Uterus (tissue), 4 donors: Measurements from ENCODE around the gene NLRP6. TPM values are rescaled to one million over a fixed set of nuclear protein-coding genes. Genes with fewer than 3 reads are reported as not detected.
"Not testable (repeated sequence)": the region's sequence is repeated elsewhere in the genome, so short reads cannot be mapped to it uniquely, and the experiment has no call there.

Experiments used
- DNase-seq, 2 donors: peaks; one replicate each; pipeline ENCODE4 v3.0.0-alpha.2; 2019 to 2020
- H3K27ac ChIP-seq, 2 donors: fragments of 200-600 bp; sonication (generic); 1 replicate in 1 of 2; 2 replicates in 1 of 2; pipeline ENCODE4 v1.5.1; 2016 to 2018
- H3K27me3 ChIP-seq, 2 donors: fragments of 200-600 bp; sonication (generic); one replicate each; pipeline ENCODE4 v1.5.1; 2018 to 2019; ENCODE audit warnings: control low read depth in 1 of 2
- H3K36me3 ChIP-seq, 2 donors: fragments of 200-600 bp; sonication (generic); one replicate each; pipeline ENCODE4 v1.5.1; 2019; ENCODE audit warnings: control low read depth in 1 of 2
- H3K4me1 ChIP-seq, 2 donors: fragments of 200-600 bp; sonication (generic); one replicate each; pipeline ENCODE4 v1.5.1; 2018 to 2019; ENCODE audit warnings: control low read depth in 1 of 2
- H3K4me3 ChIP-seq, 2 donors: fragments of 200-600 bp; sonication (generic); 1 replicate in 1 of 2; 2 replicates in 1 of 2; pipeline ENCODE4 v1.5.1; 2018 to 2019; ENCODE audit warnings: mild to moderate bottlenecking in 1 of 2
- H3K9me3 ChIP-seq, 2 donors: fragments of 200-600 bp; sonication (generic); one replicate each; pipeline ENCODE4 v1.5.1; 2019; ENCODE audit warnings: control low read depth in 1 of 2
- POLR2A ChIP-seq, 2 donors: fragments of 450-650 bp; IDR thresholded peaks; one replicate each; pipeline ENCODE4 v1.6.1; 2016; ENCODE audit warnings: antibody characterized with exemption in 2 of 2, mild to moderate bottlenecking in 1 of 2, moderate library complexity in 1 of 2
- intact Hi-C: fragments of 100-400 bp; cut with DNase I; formaldehyde crosslinking; loops from one replicate; pipeline ENCODE4 v1.15.1; 2023; ENCODE audit warnings: low total_unique reads
- total RNA-seq, 4 donors: library from RNA; depleted of rRNA in 3 of 4; stranded (reverse); fragments of >200 nt in 3 of 4; gene quantifications; one replicate each; pipeline versions ENCODE4 v1.1.0 to v1.2.4, GENCODE V29; 2014 to 2023
- TF ChIP-seq, protein P1 (sequence below), 4 experiments: fragments of 200-600 bp in 2 of 4; fragments of 450-650 bp in 2 of 4; sonication (generic) in 2 of 4; IDR thresholded peaks; one replicate each; pipeline ENCODE4 v1.5.1; 2016 to 2019; ENCODE audit warnings: antibody characterized with exemption in 4 of 4, mild to moderate bottlenecking in 2 of 4, moderate library complexity in 1 of 4
- donor health status: DM: yes; HTN: yes; CAD: no.

NLRP6 gene
- total RNA-seq, 4 donors from 2014 or later = 0.30 to 0.51 TPM; not detected in 2

DNA sequence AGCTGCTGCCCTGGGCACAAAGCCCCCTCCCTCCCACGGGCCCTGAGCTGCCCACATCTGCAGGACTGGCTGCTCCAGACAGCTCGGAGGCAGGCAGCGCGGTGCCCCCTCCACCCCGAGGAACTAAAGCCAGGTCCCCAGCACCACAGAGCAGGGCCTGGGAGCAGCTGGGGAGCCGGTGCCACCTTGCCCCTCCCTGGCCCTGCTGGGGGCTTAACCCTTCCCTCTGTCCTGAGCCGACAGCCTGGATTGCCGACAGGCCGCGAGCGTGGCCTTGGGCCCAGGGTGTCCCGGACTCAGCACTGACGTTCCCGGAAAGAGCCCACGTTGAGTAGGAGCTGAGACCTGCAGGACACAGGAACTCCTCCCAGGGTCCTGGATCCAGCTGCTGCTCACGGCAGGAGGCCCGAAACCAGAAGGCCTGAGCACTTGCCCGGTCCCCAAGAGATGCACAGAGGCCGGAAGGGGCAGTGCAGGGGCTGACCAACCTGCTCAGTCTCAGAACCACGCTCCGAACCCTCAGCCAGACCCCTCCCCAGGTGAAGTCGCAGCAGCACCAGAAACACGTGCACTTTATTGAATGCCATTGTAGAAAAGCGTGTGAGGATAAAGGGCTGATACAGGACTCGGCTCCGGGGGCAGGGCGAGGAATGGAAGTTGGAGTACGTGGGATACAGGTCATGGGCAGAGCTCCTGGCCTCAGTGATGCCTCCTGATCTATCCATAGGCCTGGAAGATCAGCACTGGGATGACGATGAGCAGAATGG lies 41.1 kb downstream of the NLRP6 start:
- peak overlapping the region; percentile 93 to 97 for H3K27ac ChIP-seq
- not testable (repeated sequence) for H3K36me3 ChIP-seq

DNA sequence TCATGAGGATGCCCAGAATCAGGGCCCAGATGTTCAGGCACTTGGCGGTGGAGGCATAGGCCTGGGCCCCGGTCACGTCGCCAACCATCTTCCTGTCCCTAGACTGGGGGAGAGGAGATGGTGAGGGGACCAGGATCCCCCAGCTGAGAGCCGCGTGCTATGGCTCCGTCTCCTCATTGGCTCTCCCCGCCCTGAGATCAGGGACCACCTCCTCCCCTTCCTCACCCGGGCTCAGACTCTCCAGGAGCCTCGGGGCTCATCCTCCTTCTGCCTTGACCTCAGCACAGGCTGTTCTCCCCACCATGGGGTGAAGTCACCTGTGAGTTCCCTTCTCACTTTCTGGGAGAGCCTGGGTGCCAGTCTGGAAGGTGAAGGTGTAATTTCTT lies 41.7 kb downstream of the NLRP6 start:
- DNase-seq = peak in 1 of 2 donors; percentile 37
- Histone ChIP-seq H3K4me3 (peak overlapping the region; percentile 69 to 73), H3K27ac (peak overlapping the region; percentile 93 to 97)
- H3K9me3 ChIP-seq, H3K27me3 ChIP-seq, H3K36me3 ChIP-seq, H3K4me1 ChIP-seq, intact Hi-C loops: not testable (repeated sequence)

More for the DNA sequence above, 41.1 kb downstream of the NLRP6 start:
- H3K9me3 ChIP-seq, H3K4me1 ChIP-seq, H3K27me3 ChIP-seq, intact Hi-C loops: not testable (repeated sequence)
- H3K4me3 ChIP-seq = peak overlapping the region; percentile 69 to 73
- TF ChIP-seq, protein P1, sequence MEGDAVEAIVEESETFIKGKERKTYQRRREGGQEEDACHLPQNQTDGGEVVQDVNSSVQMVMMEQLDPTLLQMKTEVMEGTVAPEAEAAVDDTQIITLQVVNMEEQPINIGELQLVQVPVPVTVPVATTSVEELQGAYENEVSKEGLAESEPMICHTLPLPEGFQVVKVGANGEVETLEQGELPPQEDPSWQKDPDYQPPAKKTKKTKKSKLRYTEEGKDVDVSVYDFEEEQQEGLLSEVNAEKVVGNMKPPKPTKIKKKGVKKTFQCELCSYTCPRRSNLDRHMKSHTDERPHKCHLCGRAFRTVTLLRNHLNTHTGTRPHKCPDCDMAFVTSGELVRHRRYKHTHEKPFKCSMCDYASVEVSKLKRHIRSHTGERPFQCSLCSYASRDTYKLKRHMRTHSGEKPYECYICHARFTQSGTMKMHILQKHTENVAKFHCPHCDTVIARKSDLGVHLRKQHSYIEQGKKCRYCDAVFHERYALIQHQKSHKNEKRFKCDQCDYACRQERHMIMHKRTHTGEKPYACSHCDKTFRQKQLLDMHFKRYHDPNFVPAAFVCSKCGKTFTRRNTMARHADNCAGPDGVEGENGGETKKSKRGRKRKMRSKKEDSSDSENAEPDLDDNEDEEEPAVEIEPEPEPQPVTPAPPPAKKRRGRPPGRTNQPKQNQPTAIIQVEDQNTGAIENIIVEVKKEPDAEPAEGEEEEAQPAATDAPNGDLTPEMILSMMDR (IDR thresholded peaks at IDR 0.05) = peak in 1 of 4 experiments; percentile 4
- DNase-seq = peak; percentile 45 to 48

DNA sequence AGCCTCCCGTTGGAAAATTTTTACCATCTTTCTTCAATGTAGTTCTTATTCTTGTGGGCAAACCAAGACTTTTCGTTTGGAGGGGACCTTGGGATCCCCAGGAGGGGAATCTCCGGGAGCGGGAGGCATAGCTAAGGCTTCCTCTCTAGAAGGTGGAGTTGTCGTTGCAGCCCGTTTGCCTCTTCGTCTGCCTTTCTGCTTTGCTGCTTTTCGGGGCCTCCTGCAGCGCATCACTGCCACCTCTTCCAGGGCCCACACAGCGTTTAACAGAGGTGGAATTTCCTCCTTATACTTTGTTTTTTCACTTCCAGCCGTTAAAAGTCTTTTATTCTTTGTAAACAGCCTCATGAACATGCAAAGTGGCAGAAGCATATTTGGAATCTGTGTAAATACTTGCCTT lies 45.9 kb downstream of the NLRP6 start:
- H3K4me3 ChIP-seq = peak overlapping the region in 1 of 2 donors; percentile 28
- H3K9me3 ChIP-seq = no peaks in the 10 kb centered on the region
- peak; percentile 22 to 23 for DNase-seq
- peaks cover 5 to 25% of the 10 kb centered on the region in 2 donors for H3K4me1 ChIP-seq
- intact Hi-C loops = no loop called here
- TF ChIP-seq, protein P1 (IDR thresholded peaks at IDR 0.05) = no peak
- no peak for TF ChIP-seq POLR2A (IDR thresholded peaks at IDR 0.05)
- H3K36me3 ChIP-seq = no peaks in the 10 kb centered on the region
- H3K27ac ChIP-seq = peak overlapping the region; percentile 91 to 98
- H3K27me3 ChIP-seq = no peaks in the 10 kb centered on the region

DNA sequence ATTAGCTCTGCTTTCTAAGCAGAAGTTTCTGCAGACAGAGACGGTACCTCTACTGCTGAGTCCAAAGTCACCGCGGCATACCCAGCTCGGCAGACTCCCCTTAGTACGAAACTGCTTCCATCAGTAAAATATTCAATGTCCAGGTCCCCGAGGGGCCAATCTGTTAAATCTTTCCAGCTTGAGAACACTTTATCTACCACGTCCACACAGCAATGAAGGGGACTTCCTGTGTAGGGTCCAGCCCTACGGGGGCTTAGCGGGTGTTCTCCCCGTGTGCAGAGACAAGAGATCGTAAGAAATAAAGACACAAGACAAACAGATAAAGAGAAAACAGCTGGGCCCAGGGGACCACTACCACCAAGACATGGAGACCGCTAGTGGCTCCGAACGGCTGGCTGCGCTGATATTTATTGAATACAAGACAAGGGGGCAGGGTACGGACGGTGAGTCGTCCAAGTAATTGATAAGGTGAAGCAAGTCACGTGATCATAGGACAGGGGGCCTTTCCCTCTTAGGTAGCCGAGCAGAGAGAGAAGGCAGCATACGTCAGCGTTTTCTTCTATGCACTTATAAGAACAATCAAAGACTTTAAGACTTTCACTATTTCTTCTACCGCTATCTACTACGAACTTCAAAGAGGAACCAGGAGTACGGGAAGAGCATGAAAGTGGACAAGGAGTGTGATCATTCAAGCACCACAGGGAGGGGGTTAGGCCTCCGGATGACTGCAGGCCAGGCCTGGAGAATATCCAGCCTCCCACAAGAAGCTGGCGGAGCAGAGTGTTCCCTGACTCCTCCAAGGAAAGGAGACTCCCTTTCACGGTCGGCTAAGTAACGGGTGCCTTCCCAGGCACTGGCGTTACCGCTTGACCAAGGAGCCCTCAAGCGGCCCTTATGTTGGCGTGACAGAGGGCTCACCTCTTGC lies 46.6 kb downstream of the NLRP6 start:
- H3K4me1 ChIP-seq = peaks cover 5 to 25% of the 10 kb centered on the region in 2 donors
- intact Hi-C loops, H3K9me3 ChIP-seq, H3K27me3 ChIP-seq, H3K36me3 ChIP-seq: not testable (repeated sequence)
- peak; percentile 88 to 89 for DNase-seq
- H3K27ac ChIP-seq = peak overlapping the region; percentile 91 to 98
- peak overlapping the region in 1 of 2 donors; percentile 28 for H3K4me3 ChIP-seq

DNA sequence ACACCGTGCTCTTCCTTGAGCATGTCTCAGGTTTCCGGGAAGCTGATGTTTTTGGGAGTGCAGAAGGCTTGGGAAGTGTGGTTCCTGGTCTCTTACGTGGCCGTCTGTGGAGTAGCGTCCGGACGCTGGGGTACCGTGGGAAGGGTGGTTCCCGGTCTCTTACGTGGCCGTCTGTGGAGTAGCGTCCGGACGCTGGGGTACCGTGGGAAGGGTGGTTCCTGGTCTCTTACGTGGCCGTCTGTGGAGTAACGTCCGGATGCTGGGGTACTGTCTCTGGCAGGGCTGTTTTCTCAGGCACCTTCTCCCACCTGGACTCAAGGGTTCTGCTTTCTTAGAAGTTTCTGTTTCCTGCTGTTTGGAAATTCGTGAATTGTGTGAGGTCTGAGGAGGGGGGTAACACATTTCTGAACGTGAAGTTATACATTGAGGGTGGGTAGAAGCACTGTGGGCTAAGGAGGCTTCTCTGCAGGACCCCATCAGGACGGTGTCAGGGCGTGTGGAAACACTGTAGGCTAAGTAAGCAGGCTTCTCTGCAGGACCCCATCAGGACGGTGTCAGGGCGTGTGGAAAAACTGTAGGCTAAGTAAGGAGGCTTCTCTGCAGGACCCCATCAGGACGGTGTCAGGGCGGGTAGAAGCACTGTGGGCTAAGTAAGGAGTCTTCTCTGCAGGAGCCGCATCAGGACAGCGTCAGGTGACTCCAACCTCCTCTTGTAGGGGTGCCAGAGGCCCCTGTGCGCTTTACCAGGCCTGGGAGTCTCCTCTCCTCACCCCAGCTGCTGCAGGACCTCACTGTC lies 47.8 kb downstream of the NLRP6 start:
- no peaks in the 10 kb centered on the region for H3K9me3 ChIP-seq
- peak; percentile 17 to 43 for DNase-seq
- TF ChIP-seq, protein P1 (IDR thresholded peaks at IDR 0.05) = no peak
- no peak for TF ChIP-seq POLR2A (IDR thresholded peaks at IDR 0.05)
- H3K27ac ChIP-seq = peak overlapping the region; percentile 91 to 98
- intact Hi-C loops = no loop called here
- H3K4me3 ChIP-seq = no peak overlapping the region
- H3K27me3 ChIP-seq = no peaks in the 10 kb centered on the region
- peaks cover 5 to 25% of the 10 kb centered on the region in 2 donors for H3K4me1 ChIP-seq
- no peaks in the 10 kb centered on the region for H3K36me3 ChIP-seq
